COLO668 (cell line): ENCODE results near the gene CABP1.

Source experiments
- DNase-seq: peaks from one replicate; lab custom pipeline; 2025; ENCODE audit not compliant: unreplicated experiment; lab: John Stamatoyannopoulos, UW

Gene CABP1

GRCh38 chr12:120630104-120630892 lies 10.1 kb upstream of the CABP1 start:
- DNase-seq = no peak

DNA sequence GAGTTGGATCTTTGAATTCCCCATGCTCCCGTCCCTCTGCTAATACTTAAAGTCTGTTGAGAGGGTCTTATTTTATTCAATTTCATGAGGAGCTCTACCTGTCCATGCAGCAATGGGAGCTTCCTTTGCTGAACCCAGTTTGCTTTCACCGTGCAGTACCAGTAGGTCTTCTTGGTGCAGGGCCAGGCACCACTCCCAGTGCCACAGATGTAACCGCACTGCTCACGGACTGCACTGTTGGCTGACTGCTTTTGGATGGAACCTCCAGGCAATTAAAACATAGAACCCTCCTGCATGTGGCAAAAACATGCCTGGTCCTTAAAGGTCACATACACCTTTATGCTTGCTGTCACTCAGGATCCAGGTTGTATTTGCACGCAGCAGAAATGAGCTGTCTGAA lies 9.3 kb upstream of the CABP1 start:
- no peak for DNase-seq

GRCh38 chr12:120640861-120641833 lies 721 bp downstream of the CABP1 start:
- peak; percentile 43 for DNase-seq

DNA sequence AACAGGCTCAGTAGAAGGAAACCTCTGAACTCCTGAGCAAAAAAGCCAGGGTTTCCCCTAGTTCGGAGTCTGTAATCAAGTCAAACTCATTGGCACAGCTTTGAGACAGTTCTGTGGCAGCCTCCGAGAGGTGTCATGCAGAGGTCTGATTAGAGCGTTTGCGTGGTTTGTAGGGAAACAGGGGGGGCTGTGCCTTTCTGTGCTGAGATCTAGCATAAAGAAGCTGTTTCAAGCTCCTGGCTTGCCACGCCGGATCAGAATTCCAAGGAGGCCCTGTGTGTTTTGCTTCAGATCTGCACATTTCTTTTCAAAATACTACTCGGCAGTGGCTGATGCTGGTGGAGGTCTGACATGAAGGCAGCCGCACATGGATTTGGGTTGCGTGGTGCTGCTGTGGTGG lies 1.7 kb downstream of the CABP1 start:
- no peak for DNase-seq

DNA sequence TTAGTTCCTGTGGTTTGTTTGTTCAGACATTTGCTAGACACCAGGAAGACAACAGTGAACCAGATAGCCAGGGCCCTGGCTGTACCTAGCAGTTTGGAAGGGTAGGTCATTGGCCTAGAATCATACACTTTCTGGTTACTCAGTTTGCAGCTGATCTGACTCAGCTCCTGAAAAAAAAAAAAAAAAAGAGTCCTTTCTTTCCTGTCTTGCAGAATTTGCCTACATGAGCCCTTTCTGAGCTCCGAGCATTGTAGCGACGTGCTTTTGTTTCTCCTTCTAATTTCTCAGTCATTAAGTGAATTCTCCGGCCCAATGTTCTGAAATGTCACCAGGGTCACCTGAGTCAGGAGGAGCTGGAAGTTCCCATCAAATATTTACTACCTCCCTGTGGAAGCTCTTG lies 2.4 kb downstream of the CABP1 start:
- no peak for DNase-seq

DNA sequence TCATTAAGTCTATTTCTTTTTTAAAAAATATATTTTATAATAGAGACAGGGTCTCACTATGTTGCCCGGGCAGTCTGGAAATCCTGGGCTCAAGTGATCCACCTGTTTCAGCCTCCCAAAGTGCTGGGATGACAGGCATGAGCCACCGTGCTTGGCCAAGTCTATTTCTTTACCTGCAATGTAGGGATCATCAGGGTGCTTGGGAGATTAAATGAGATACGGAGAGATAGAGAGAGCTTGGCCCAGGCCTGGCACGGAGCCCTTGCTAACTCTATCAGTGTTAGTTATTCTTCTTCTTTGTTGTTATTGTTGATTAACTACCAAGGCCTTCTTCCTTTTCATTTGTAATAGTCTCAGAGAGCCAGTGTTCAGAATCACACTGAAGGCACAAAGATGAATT lies 3.1 kb downstream of the CABP1 start:
- no peak for DNase-seq

GRCh38 chr12:120646044-120646443 lies 5.6 kb downstream of the CABP1 start:
- DNase-seq = no peak

GRCh38 chr12:120647375-120647755 lies 6.9 kb downstream of the CABP1 start:
- DNase-seq = no peak

DNA sequence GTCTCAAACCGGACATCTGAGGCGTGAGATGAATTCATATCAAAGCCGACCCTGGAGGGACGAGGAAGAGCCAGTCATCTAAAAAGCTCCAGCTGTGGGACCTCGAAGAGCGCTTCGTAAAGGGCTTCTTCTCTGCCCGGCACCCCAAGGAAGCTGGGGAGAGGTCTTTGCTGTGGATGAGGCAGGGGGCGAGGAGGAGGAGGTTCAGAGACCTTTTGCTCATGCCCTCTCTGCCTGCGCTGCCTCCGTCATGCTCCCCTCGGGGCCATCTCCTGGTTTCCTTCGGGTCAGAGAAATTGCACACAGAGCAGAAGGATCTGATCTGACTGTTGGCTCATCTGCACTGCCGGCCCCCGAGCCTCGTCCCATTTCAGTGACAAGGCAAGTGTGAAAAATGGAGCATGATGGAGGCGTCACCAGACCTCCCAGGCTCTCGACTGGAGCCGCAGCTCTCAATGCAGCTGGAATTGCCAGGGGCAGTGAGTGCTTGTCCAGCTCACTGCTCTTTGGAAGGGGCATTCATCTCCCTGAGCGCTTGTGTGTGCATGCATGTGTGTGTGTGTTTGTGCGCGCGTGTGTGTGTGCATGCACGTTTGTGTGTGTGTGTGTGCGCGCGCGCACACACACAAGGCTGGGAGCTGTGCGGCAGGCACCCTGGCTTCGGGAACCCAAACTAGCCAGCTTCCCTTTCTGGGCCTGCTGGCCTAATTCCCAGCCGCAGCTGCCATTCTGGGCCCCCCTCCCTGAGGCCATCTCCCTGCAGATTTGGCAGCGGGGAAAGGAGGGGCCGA lies 9.2 kb downstream of the CABP1 start:
- no peak for DNase-seq

- DNase-seq = no peak
Measured at GRCh38 chr12:120650233-120650690, 9.8 kb downstream of the CABP1 start.

- no peak for DNase-seq
Measured at GRCh38 chr12:120651821-120652220, 11.4 kb downstream of the CABP1 start.

DNA sequence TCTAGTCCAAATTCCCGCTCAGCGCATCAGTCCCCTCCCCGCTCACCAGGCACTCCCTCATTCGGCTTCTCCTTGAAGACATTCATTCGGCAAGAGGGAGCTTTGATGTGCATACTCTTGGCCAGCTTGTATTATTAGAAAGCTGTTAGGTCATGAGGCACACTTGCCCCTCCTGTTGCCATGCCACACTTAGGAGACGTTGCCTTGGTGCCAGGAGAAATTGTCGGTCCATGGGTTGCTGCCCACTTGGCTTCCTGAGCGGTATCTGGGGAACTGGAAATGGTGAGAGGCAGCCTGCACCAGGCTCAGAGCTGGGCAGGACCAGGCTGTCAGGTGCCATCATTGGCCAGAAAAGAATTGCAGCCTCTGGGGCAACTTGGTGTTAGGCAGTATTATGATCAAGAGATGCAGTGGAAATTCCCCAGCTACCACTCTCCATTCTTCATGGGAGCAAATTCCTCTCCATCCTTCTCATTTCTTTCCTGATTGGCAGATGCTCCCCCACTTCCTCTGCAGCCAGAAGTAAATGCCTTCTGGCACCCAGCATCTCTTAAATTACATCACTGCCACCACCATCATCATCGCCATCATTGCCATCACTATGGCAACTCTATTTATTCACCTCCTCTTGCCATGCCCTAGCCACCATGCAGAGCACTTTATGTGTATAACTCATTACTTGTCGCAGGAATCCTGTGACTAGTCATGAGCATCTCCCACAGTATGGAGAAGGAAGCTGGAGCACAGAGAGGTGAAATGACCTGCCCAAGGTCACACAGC lies 12.4 kb downstream of the CABP1 start:
- DNase-seq = no peak

DNA sequence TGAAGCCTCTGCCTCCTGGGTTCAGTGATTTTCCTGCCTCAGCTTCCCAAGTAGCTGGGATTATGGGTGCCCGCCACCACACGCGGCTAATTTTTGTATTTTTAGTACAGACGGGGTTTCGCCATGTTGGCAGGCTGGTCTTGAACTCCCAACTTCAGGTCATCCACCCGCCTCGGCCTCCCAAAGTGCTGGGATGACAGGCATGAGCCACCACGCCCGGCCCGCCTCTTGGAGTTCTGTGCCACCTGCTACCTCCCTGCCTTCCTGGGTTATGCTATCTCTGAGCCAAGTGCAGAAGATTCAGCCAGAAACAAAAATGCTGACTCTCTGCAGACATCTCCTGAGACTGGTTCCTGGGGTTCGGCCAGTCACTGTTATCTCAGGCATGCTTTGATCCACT lies 13.2 kb downstream of the CABP1 start:
- DNase-seq = no peak

- no peak for DNase-seq
Measured at GRCh38 chr12:120654656-120655055, 14.2 kb downstream of the CABP1 start.

DNA sequence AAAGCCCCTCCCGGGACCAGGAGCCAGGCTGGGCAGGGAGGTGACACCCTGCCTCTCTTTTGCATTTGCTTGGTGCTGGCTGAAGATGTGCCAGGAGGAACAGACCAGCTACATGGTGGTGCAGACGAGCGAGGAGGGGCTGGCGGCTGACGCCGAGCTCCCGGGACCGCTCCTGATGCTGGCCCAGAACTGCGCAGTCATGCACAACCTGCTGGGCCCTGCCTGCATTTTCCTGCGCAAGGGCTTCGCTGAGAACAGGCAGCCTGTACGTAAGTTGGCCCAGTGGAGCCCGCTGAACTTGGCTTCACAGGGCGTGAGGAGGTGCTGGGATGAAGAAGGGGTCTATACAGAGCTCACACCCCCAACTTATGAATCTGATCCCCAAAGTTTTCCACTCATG lies 15.6 kb downstream of the CABP1 start:
- DNase-seq = no peak

DNA sequence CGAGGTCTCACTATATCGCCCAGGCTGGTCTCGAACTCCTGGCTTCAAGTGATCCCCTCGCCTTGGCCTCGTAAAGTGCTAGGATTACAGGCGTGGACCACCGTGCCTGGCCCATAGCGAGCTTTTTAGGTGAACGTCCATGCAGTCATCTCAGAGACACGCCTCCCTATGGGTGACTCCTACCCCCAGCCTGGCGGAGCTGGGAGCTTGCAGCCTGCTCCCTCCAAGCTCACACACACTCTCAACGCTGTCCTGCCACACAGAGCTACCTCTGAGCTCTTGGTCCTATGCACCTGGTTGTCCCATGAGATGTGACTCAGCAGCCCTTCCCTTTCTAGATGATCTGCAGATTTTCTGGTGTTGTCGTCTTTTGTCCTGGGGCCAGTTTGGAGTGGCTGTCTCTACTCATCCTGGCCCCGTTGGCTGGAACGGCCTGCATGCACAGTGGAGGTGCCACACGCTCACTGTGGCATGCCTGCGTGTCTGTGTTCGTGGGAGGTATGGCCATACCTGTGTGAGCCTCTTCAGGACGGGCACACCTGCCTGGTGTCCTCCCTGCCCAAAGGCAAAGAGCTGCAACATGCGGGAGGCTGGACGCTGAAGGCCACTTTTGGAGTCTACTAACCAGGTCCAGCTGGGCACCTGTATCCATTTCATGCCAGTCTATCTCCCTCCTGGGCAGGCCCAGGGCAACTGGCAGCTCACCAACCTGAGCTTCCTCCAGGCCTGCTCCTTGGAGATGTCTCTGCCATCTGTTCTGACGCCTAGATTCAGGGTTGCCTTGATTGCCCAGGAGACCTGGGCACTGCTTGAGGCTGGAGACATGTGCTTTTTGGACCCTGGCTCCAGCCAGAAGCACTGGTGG lies 18.1 kb downstream of the CABP1 start:
- no peak for DNase-seq

DNA sequence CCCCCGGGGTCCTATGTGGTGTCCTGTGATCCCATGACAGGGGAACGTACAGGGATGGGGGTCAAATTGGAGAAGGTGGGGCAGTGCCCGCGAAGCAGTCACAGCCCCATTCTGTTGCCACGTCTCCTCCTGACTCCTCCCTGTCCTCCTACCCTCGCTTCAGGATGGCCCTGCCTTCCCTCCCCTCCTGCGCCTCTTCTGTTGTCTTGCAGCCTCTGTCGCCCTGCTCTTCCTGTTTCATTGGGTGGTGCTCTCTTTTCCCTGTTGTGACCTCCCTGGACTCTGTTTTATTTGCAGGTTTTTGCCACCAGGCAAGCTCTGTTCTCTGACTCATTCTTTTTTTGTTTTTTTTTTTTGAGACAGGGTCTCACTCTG lies 18.7 kb downstream of the CABP1 start:
- DNase-seq = no peak

GRCh38 chr12:120661432-120661831 lies 21.0 kb downstream of the CABP1 start:
- no peak for DNase-seq

GRCh38 chr12:120662879-120663278 lies 22.5 kb downstream of the CABP1 start:
- no peak for DNase-seq

DNA sequence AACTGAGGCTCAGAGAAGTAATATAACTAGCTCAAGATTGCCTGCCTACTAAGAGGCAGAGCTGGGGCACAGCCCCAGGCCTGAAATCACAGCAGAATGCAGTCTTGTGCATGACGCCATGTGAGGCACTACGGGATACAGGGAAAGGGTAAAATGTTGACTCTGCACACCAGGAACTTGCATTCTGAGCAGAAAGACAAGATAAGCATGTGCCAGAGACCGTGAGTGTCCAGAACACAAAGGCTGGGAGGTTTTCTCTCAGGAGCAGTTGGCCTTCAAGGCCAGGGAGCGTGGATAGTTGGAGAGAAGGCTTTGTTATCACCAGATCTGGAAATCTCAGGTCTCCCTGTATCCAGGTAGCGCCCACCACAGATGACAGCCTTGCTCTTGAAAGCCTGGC lies 23.3 kb downstream of the CABP1 start:
- no peak for DNase-seq
